Upper lobe of left lung (tissue), 4 donors: ENCODE measurements around the gene FGF12.

Experiments
- POLR2A ChIP-seq, 4 donors: fragments of 450-650 bp; IDR thresholded peaks; one replicate each; pipeline ENCODE4 v1.5.1; 2016 to 2017; ENCODE audit warnings: antibody characterized with exemption in 4 of 4, mild to moderate bottlenecking in 2 of 4
- POLR2AphosphoS5 ChIP-seq, 2 donors: sonication (generic); formaldehyde crosslinking; IDR thresholded peaks; one replicate each; pipeline ENCODE4 v1.5.1; 2017; ENCODE audit warnings: antibody characterized with exemption in 2 of 2
- TF ChIP-seq, protein P1 (sequence below), 6 experiments: fragments of 450-650 bp in 4 of 6; fragments of 200-600 bp in 2 of 6; sonication (generic) in 2 of 6; IDR thresholded peaks; one replicate each; pipeline ENCODE4 v1.5.1; 2016 to 2019; ENCODE audit warnings: antibody characterized with exemption in 6 of 6

DNA sequence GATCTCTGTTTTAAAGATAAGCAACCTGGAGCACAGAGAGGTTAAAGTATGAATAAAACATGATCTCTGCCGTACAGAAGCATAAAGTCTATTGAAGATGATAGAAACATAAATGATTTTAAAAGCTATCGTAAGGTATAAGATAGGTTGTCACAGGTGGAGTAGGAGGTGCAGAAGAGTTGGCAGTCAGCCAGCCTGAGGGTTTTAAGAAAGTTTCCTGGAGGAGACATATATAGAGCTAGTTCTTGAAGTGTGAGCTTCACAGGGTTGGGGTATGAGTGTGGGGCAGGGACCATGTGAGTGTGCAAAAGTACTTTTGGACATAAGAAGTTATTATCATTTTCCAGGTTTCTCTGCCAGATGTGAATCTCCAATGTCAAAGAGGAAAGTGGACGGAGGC, 3.9 kb upstream of the FGF12 start:
- TF ChIP-seq, protein P1, sequence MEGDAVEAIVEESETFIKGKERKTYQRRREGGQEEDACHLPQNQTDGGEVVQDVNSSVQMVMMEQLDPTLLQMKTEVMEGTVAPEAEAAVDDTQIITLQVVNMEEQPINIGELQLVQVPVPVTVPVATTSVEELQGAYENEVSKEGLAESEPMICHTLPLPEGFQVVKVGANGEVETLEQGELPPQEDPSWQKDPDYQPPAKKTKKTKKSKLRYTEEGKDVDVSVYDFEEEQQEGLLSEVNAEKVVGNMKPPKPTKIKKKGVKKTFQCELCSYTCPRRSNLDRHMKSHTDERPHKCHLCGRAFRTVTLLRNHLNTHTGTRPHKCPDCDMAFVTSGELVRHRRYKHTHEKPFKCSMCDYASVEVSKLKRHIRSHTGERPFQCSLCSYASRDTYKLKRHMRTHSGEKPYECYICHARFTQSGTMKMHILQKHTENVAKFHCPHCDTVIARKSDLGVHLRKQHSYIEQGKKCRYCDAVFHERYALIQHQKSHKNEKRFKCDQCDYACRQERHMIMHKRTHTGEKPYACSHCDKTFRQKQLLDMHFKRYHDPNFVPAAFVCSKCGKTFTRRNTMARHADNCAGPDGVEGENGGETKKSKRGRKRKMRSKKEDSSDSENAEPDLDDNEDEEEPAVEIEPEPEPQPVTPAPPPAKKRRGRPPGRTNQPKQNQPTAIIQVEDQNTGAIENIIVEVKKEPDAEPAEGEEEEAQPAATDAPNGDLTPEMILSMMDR (IDR thresholded peaks at IDR 0.05), result no peak
- TF ChIP-seq POLR2AphosphoS5 (IDR thresholded peaks at IDR 0.05), result no peak
- no peak for TF ChIP-seq POLR2A (IDR thresholded peaks at IDR 0.05)
